ENCODE results near the gene SBSN.

SBSN gene

GRCh38 chr19:35534803-35535480 is 6.8 kb upstream of the SBSN start:
- no peak for DNase-seq (ENCODE audit: insufficient read length, low spot score)

GRCh38 chr19:35533822-35534392 is 5.8 kb upstream of the SBSN start:
- no peak for FAIRE-seq
- DNase-seq (ENCODE audit: insufficient read length, low spot score) = no peak

More at GRCh38 chr19:35534803-35535480, 6.8 kb upstream of the SBSN start:
- no peak for FAIRE-seq

- no peak for DNase-seq (ENCODE audit: insufficient read length, low spot score)
- no peak for FAIRE-seq
Measured at GRCh38 chr19:35533201-35533821, 5.2 kb upstream of the SBSN start, which contains the start of gene GAPDHS. Gene GAPDHS (plus strand): TSS chr19:35533456. CDS start chr19:35533528, 72 bp downstream.

GRCh38 chr19:35531291-35531690 is 3.2 kb upstream of the SBSN start:
- no peak for FAIRE-seq
- no peak for DNase-seq (ENCODE audit: insufficient read length, low spot score)

- FAIRE-seq = no peak
Measured at GRCh38 chr19:35529241-35530218, 1.4 kb upstream of the SBSN start.

GRCh38 chr19:35525873-35526272 is 2.2 kb downstream of the SBSN start:
- FAIRE-seq = no peak
- no peak for DNase-seq (ENCODE audit: insufficient read length, low spot score)

More at GRCh38 chr19:35529241-35530218, 1.4 kb upstream of the SBSN start:
- DNase-seq (ENCODE audit: insufficient read length, low spot score) = no peak

GRCh38 chr19:35524181-35524837 is 3.8 kb downstream of the SBSN start:
- FAIRE-seq (no peak), DNase-seq (ENCODE audit: insufficient read length, low spot score) (no peak)

GRCh38 chr19:35522745-35523327 is 5.3 kb downstream of the SBSN start:
- FAIRE-seq = no peak

GRCh38 chr19:35521124-35521743 is 6.9 kb downstream of the SBSN start:
- no peak for FAIRE-seq
- no peak for DNase-seq (ENCODE audit: insufficient read length, low spot score)

More at GRCh38 chr19:35522745-35523327, 5.3 kb downstream of the SBSN start:
- DNase-seq (ENCODE audit: insufficient read length, low spot score) = no peak

GRCh38 chr19:35519291-35519690 is 8.8 kb downstream of the SBSN start:
- no peak for DNase-seq (ENCODE audit: insufficient read length, low spot score)
- FAIRE-seq = peak; percentile 60

GRCh38 chr19:35518313-35518712 is 9.8 kb downstream of the SBSN start:
- FAIRE-seq = peak; percentile 72

GRCh38 chr19:35517342-35517741 is 10.8 kb downstream of the SBSN start:
- DNase-seq (ENCODE audit: insufficient read length, low spot score) = no peak
- FAIRE-seq = no peak

More at GRCh38 chr19:35518313-35518712, 9.8 kb downstream of the SBSN start:
- peak; percentile 57 for DNase-seq (ENCODE audit: insufficient read length, low spot score)

- FAIRE-seq (no peak), DNase-seq (ENCODE audit: insufficient read length, low spot score) (no peak)
Measured at GRCh38 chr19:35516310-35516709, 11.8 kb downstream of the SBSN start.

- FAIRE-seq (no peak), DNase-seq (ENCODE audit: insufficient read length, low spot score) (no peak)
Measured at GRCh38 chr19:35514282-35514809, 13.8 kb downstream of the SBSN start.

- FAIRE-seq (no peak), DNase-seq (ENCODE audit: insufficient read length, low spot score) (no peak)
Measured at GRCh38 chr19:35513628-35514281, 14.4 kb downstream of the SBSN start, which contains the start of gene DMKN. Gene DMKN (minus strand): TSS chr19:35513649. CDS start chr19:35513475, 174 bp downstream.

- no peak for DNase-seq (ENCODE audit: insufficient read length, low spot score)
- no peak for FAIRE-seq
Measured at GRCh38 chr19:35512831-35513627, 15.1 kb downstream of the SBSN start.

- DNase-seq (ENCODE audit: insufficient read length, low spot score) (no peak), FAIRE-seq (no peak)
Measured at GRCh38 chr19:35511337-35511736, 16.8 kb downstream of the SBSN start.

GRCh38 chr19:35510626-35510964 is 17.5 kb downstream of the SBSN start:
- DNase-seq (ENCODE audit: insufficient read length, low spot score) = no peak
- FAIRE-seq = no peak

Data from HTR-8/SVneo (cell line).